ENCODE results near the gene AOAH. TPM values are rescaled to one million over a fixed set of nuclear protein-coding genes. Genes with fewer than 3 reads are reported as not detected.

The AOAH gene
- total and polyA plus RNA-seq, 2 of the 4 experiments (the other 2 are of a cell fraction), result not detected

DNA sequence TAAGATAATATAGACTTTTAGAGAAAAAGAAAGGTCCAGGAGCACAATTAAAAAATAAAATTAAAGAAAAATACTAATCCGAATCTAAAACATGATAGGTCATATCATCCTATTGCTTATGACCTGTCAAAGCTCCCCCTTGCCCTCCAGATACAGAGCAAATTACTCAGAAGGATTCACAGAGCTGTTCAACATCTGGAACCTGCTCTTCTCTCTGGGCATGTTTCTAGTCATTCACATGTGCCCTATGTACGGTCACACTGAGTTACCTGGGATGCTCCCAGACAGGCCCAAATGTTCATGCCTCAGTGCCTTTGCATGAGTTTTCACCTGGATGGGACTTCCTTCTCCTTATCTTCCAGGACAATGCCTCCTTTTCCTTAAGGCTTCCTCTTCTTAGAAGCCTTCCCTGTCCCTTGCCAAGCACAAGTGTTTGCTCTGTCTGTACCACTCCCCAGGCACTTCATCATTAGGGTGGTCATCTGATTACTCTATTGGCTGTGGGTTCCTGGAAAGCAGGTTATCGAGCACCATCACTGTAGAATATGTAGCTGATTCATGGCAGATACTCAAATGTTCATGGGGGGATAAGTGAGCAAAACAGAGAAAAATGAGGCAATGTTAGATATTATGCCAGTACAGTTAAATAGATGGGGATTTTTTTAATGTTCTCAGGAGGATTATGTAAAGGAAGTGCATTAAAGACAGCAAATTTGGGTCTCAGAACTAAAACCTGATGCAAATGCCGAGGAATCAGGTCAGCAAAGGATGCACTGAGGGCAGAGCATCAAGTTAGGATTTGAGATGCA lies 12.0 kb upstream of the AOAH start:
- H3K36me3 ChIP-seq (ENCODE audit: control insufficient read depth, insufficient read depth, low read length), result no peaks in the 10 kb centered on the region
- H4K91ac ChIP-seq (ENCODE audit: insufficient read depth, low read depth, low read length), result no peak overlapping the region
- no peak for TF ChIP-seq RAD21 (IDR thresholded peaks at IDR 0.05; ENCODE audit: low read length)
- TF ChIP-seq RFX5 (IDR thresholded peaks at IDR 0.05; ENCODE audit: low read depth, low read length), result no peak
- TF ChIP-seq, protein P1, sequence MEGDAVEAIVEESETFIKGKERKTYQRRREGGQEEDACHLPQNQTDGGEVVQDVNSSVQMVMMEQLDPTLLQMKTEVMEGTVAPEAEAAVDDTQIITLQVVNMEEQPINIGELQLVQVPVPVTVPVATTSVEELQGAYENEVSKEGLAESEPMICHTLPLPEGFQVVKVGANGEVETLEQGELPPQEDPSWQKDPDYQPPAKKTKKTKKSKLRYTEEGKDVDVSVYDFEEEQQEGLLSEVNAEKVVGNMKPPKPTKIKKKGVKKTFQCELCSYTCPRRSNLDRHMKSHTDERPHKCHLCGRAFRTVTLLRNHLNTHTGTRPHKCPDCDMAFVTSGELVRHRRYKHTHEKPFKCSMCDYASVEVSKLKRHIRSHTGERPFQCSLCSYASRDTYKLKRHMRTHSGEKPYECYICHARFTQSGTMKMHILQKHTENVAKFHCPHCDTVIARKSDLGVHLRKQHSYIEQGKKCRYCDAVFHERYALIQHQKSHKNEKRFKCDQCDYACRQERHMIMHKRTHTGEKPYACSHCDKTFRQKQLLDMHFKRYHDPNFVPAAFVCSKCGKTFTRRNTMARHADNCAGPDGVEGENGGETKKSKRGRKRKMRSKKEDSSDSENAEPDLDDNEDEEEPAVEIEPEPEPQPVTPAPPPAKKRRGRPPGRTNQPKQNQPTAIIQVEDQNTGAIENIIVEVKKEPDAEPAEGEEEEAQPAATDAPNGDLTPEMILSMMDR (conservative IDR thresholded peaks at IDR 0.05; ENCODE audit: low read depth, low read length), result no peak
- TF ChIP-seq RCOR1 (IDR thresholded peaks at IDR 0.05; ENCODE audit: insufficient replicate concordance, low read length), result no peak
- no peak for TF ChIP-seq POLR2A (IDR thresholded peaks at IDR 0.05; ENCODE audit: low read depth, low read length)
- TF ChIP-seq CEBPB (IDR thresholded peaks at IDR 0.05; ENCODE audit: low read depth, low read length), result no peak
- TF ChIP-seq SMC3 (IDR thresholded peaks at IDR 0.05; ENCODE audit: low read depth, low read length), result no peak
- TF ChIP-seq MXI1 (IDR thresholded peaks at IDR 0.05; ENCODE audit: borderline replicate concordance, low read depth, low read length), result no peak
- TF ChIP-seq CHD1 (IDR thresholded peaks at IDR 0.05; ENCODE audit: low read depth, low read length), result no peak
- H2AK9ac ChIP-seq (replicated peaks; ENCODE audit: low read depth, low read length, poor library complexity), result no peak overlapping the region
- H3K4me2 ChIP-seq (ENCODE audit: low read depth, low read length), result no peak overlapping the region
- no peak overlapping the region for H2AFZ ChIP-seq (replicated peaks; ENCODE audit: low read length, poor library complexity)
- H3K18ac ChIP-seq (ENCODE audit: low read depth, low read length), result no peak overlapping the region
- DNase-seq, result no peak
- no peaks in the 10 kb centered on the region for H3K27me3 ChIP-seq (ENCODE audit: control insufficient read depth, insufficient read depth, low read length)
- dilution Hi-C loops (cut with HindIII; ENCODE audit: low sequenced_read_pairs, unreplicated experiment), result no loop called here
- H2AK5ac ChIP-seq (ENCODE audit: low read depth, low read length), result no peak overlapping the region
- H3K9me3 ChIP-seq (ENCODE audit: control insufficient read depth, insufficient read depth, low read length), result no peaks in the 10 kb centered on the region
- H2BK120ac ChIP-seq (ENCODE audit: low read depth, low read length), result no peak overlapping the region
- POLR2A ChIA-PET (ENCODE audit: unreplicated experiment), result no interaction called here
- H4K5ac ChIP-seq (ENCODE audit: low read depth, low read length), result no peak overlapping the region
- no peak overlapping the region for H2BK20ac ChIP-seq (ENCODE audit: low read depth, low read length)
- H2BK5ac ChIP-seq (ENCODE audit: low read depth, low read length, poor library complexity, severe bottlenecking), result no peak overlapping the region
- no peaks in the 10 kb centered on the region for H4K20me1 ChIP-seq (ENCODE audit: insufficient read depth, low read length)
- H3K9me1 ChIP-seq (ENCODE audit: insufficient read depth, low read length), result no peaks in the 10 kb centered on the region
- CTCF ChIA-PET, result no interaction called here
- no peak overlapping the region for H3K4me3 ChIP-seq (ENCODE audit: insufficient read depth, low read depth, low read length)
- ATAC-seq (ENCODE audit: low read depth), result no peak
- H3K56ac ChIP-seq (ENCODE audit: extremely low read depth, insufficient read depth, low read length), result no peak overlapping the region
- no peak overlapping the region for H3K23ac ChIP-seq (ENCODE audit: low read depth, low read length)
- no peak overlapping the region for H4K8ac ChIP-seq (ENCODE audit: low read depth in 2 of 2, low read length in 2 of 2)
- BruUV-seq (replicated peaks), result no TSS peak
- H3K4me1 ChIP-seq (ENCODE audit: control insufficient read depth, insufficient read depth, low read length), result no peaks in the 10 kb centered on the region
- H3K79me1 ChIP-seq (ENCODE audit: low read depth in 1 of 2, low read length in 2 of 2), result no peaks in the 10 kb centered on the region
- H3K27ac ChIP-seq (ENCODE audit: insufficient read depth, low read length), result no peak overlapping the region
- H3K14ac ChIP-seq (replicated peaks; ENCODE audit: low read depth, low read length), result no peak overlapping the region
- no peak overlapping the region for H3K9ac ChIP-seq (ENCODE audit: low read depth, low read length)
- in situ Hi-C loops (cut with MboI; ENCODE audit: low sequenced_read_pairs), result no loop called here
- H2BK15ac ChIP-seq (ENCODE audit: low read depth, low read length), result no peak overlapping the region
- intact Hi-C loops (cut with micrococcal nuclease), result no loop called here
- WGBS, 2 experiments (ENCODE audit: extremely low coverage in 2 of 2, insufficient read length in 1 of 2), result 50% methylated on average over 1 of the region's 4 CpGs; no CpG with 5 or more reads in 1 of the 2 experiments
- H3K4ac ChIP-seq (ENCODE audit: low read depth, low read length), result no peak overlapping the region

Measured in IMR-90 (cell line).